Prostate gland (tissue), 2 donors: Measurements from ENCODE around the gene CCDC136.

Experiments
- POLR2A ChIP-seq: fragments of 450-650 bp; IDR thresholded peaks from one replicate; pipeline ENCODE4 v1.6.1; 2016; ENCODE audit warnings: antibody characterized with exemption, mild to moderate bottlenecking
- POLR2AphosphoS5 ChIP-seq: sonication (generic); formaldehyde crosslinking; IDR thresholded peaks from one replicate; pipeline ENCODE4 v1.6.1; 2017; ENCODE audit warnings: antibody characterized with exemption
- TF ChIP-seq, protein P1 (sequence below), 4 experiments: fragments of 200-600 bp in 2 of 4; fragments of 450-650 bp in 2 of 4; sonication (generic) in 2 of 4; IDR thresholded peaks; 1 replicate in 3 of 4; 2 replicates in 1 of 4; pipeline ENCODE4 v1.5.1; 2016 to 2019; ENCODE audit warnings: antibody characterized with exemption in 4 of 4, mild to moderate bottlenecking in 2 of 4, moderate library complexity in 2 of 4

DNA sequence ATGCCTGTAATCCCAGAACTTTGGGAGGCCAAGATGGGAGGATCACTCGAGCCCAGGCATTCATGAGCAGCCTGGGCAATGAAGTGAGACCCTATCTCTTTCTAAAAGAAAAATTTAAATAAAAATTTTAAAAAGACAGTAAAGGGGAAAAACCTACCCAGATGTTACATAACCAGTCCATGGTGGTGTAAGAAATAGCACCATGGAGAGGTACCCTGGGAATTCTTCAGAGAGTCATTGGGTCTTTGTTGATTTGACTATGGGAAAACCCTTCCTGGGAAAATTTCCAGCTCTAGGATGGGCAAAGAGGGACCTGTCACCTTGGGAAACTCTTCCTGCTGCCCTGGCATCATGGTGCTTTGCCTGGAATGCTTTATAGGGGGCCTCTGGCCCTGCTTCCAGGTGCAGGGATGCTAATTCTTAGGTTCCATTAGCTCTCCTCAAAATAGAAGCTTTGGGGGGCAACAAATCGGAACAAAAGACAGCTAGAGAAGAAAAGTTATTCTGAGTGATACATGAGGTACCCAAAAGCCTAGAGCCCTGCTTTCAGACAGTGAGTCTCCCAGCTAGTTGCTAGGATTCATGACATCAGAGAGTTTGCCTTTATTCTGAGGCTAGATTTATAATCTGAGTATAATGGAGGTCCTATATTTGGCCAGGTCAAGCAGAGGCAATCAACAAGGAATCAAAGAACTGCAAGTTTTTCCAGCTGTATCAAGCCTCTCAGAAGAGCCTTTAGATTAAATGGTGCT, 10.1 kb downstream of the CCDC136 start:
- TF ChIP-seq, protein P1, sequence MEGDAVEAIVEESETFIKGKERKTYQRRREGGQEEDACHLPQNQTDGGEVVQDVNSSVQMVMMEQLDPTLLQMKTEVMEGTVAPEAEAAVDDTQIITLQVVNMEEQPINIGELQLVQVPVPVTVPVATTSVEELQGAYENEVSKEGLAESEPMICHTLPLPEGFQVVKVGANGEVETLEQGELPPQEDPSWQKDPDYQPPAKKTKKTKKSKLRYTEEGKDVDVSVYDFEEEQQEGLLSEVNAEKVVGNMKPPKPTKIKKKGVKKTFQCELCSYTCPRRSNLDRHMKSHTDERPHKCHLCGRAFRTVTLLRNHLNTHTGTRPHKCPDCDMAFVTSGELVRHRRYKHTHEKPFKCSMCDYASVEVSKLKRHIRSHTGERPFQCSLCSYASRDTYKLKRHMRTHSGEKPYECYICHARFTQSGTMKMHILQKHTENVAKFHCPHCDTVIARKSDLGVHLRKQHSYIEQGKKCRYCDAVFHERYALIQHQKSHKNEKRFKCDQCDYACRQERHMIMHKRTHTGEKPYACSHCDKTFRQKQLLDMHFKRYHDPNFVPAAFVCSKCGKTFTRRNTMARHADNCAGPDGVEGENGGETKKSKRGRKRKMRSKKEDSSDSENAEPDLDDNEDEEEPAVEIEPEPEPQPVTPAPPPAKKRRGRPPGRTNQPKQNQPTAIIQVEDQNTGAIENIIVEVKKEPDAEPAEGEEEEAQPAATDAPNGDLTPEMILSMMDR (IDR thresholded peaks at IDR 0.05) = no peak
- no peak for TF ChIP-seq POLR2A
- TF ChIP-seq POLR2AphosphoS5 = no peak
